Neuron (in vitro differentiated cells): ENCODE data around the gene SENP6.
"Not testable (repeated sequence)": the region's sequence is repeated elsewhere in the genome, so short reads cannot be mapped to it uniquely, and the experiment has no call there.

ENCODE experiments used
- H2AFZ ChIP-seq: one replicate; pipeline ENCODE4 v1.6.1; 2013; ENCODE audit warnings: low read depth, mild to moderate bottlenecking, inconsistent platforms, low read length, moderate library complexity
- H3K27me3 ChIP-seq: one replicate; pipeline ENCODE4 v1.6.1; 2013; ENCODE audit warnings: low read length; ENCODE audit not compliant: insufficient read depth
- H3K36me3 ChIP-seq: one replicate; pipeline ENCODE4 v1.6.1; 2013; ENCODE audit warnings: low read length; ENCODE audit not compliant: insufficient read depth
- H3K4me1 ChIP-seq: one replicate; pipeline ENCODE4 v1.6.1; 2013; ENCODE audit warnings: low read length; ENCODE audit not compliant: insufficient read depth
- H3K4me3 ChIP-seq: 2 replicates; pipeline ENCODE4 v1.5.1; 2013; ENCODE audit warnings: mild to moderate bottlenecking, low read length, moderate library complexity
- H3K9me3 ChIP-seq: one replicate; pipeline ENCODE4 v1.6.1; 2013; ENCODE audit warnings: low read length

The SENP6 gene

DNA sequence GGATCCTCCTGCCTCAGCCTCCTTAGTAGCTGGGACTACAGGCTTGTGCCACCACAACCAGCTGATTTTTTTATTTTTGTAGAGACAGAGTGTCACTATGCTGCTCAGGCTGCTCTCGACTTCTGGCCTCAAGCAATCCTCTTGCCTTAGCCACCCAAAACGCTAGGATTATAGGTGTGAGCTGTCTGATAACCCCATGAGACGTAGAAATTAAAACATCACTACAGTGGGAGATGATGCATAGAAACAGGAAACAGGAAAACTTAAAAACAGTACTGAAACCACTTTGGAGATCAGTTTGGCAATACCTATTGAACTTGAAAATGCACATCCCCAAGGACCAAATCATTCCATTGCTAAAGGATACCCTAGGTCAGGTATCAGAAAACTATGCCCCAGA, 10.8 kb downstream of the SENP6 start:
- Histone ChIP-seq H3K27me3 (no peaks in the 10 kb centered on the region), H3K4me3 (no peak overlapping the region), H3K9me3 (no peaks in the 10 kb centered on the region), H2AFZ (no peak overlapping the region), H3K36me3 (peaks cover under 1% of the 10 kb centered on the region), H3K4me1 (no peaks in the 10 kb centered on the region)

- H3K36me3 ChIP-seq = peaks cover 2% of the 10 kb centered on the region
- H3K4me3 ChIP-seq = no peak overlapping the region
- H3K4me1 ChIP-seq = no peaks in the 10 kb centered on the region
- H2AFZ ChIP-seq = no peak overlapping the region
- H3K9me3 ChIP-seq = no peaks in the 10 kb centered on the region
- no peaks in the 10 kb centered on the region for H3K27me3 ChIP-seq
Measured at GRCh38 chr6:75613056-75613501, 11.4 kb downstream of the SENP6 start.

GRCh38 chr6:75618437-75618836, 16.8 kb downstream of the SENP6 start:
- Histone ChIP-seq H3K36me3 (peaks cover 14% of the 10 kb centered on the region), H2AFZ (no peak overlapping the region), H3K4me1 (no peaks in the 10 kb centered on the region), H3K4me3 (no peak overlapping the region), H3K9me3 (peaks cover 4% of the 10 kb centered on the region), H3K27me3 (no peaks in the 10 kb centered on the region)

GRCh38 chr6:75619230-75619899, 17.7 kb downstream of the SENP6 start:
- H3K9me3 ChIP-seq = peaks cover 4% of the 10 kb centered on the region
- H3K4me3 ChIP-seq = no peak overlapping the region
- H3K4me1 ChIP-seq = no peaks in the 10 kb centered on the region
- H3K27me3 ChIP-seq = no peaks in the 10 kb centered on the region
- H3K36me3 ChIP-seq = peaks cover 20% of the 10 kb centered on the region
- H2AFZ ChIP-seq = no peak overlapping the region

GRCh38 chr6:75620381-75621304, 19.0 kb downstream of the SENP6 start:
- peaks cover 29% of the 10 kb centered on the region for H3K36me3 ChIP-seq
- H3K4me1 ChIP-seq = no peaks in the 10 kb centered on the region
- H3K27me3 ChIP-seq = no peaks in the 10 kb centered on the region
- H2AFZ ChIP-seq = no peak overlapping the region
- H3K9me3 ChIP-seq = peaks cover 4% of the 10 kb centered on the region
- no peak overlapping the region for H3K4me3 ChIP-seq

DNA sequence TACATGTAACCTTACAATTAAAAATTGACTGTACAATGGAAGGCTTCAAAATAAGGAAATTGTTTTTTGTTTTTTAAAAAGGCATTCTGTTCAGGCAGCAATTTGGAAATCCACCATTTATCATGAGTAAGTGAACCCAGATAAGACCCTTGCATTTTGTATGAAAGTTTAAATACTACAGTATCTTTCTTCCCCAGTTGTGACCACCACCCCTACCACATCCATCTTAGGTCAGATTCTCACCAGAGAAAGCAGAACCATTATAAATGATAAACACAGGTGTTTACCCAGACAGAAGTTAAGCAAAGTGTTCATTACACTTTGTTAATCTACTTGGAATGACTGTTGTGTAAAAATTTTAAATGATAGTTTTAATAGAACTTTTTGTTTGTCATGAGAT, 20.2 kb downstream of the SENP6 start:
- Histone ChIP-seq H3K36me3 (peaks cover 33% of the 10 kb centered on the region), H3K4me1 (no peaks in the 10 kb centered on the region), H3K9me3 (peaks cover 4% of the 10 kb centered on the region), H3K27me3 (no peaks in the 10 kb centered on the region), H3K4me3 (no peak overlapping the region), H2AFZ (no peak overlapping the region)

DNA sequence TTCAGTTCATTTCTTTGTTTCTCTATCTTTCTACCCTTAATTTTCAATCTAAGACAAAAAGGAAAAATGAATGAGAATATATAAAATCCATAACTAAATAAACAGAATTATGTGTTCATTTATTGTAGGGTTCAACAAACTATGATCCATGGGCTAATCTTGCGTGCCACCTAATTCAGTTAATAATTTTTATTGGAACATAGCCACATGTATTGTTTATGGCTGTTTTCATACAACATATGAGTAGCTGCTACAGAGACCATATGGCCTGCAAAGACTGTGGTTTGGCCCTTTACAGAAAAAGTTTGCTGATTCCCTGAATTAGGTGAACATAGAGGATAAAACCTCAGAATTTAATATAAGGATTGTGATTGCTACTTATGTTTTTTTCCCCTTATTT, 21.8 kb downstream of the SENP6 start:
- no peak overlapping the region for H2AFZ ChIP-seq
- peaks cover 2% of the 10 kb centered on the region for H3K9me3 ChIP-seq
- H3K36me3 ChIP-seq = peaks cover 42% of the 10 kb centered on the region
- no peak overlapping the region for H3K4me3 ChIP-seq
- H3K4me1 ChIP-seq = no peaks in the 10 kb centered on the region
- no peaks in the 10 kb centered on the region for H3K27me3 ChIP-seq

DNA sequence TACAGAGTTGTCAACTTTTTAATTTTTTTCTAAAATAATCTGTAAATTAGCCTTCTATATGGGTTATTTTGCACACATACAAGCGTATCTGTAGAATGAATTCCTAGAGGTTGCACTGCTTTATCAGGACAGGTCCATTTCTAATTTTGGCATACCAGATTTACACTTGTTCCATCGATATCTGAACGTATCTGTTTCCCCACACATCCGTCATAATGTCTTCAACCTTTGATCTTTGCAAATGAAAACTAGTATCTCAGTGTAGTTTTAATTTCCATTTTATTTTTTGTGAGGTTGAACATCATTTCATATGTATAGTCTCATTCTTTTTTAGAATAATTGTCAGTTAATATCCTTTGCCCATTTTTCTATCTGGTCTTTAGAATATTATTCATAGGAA, 22.7 kb downstream of the SENP6 start:
- H3K27me3 ChIP-seq = no peaks in the 10 kb centered on the region
- H3K4me1 ChIP-seq = no peaks in the 10 kb centered on the region
- H2AFZ ChIP-seq = no peak overlapping the region
- no peak overlapping the region for H3K4me3 ChIP-seq
- H3K9me3 ChIP-seq = no peaks in the 10 kb centered on the region
- H3K36me3 ChIP-seq = peaks cover 44% of the 10 kb centered on the region

DNA sequence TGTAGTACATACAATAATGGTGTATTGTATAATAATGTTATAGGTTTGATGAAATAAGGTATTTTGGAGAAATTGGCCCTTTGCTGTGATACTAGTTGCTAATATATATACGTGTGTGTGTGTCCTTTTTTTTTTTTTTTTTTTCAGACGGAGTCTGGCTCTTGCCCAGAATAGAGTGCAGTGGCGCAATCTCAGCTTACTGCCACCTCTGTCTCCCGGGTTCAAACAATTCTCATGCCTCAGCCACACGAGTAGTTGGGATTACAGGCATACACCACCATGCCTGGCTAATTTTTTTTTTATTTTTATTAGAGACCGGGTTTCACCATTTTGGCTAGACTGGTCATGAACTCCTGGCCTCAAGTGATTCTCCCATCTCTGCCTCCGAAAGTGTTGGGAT, 23.3 kb downstream of the SENP6 start:
- Histone ChIP-seq H3K4me3 (no peak overlapping the region), H3K27me3 (no peaks in the 10 kb centered on the region), H2AFZ (no peak overlapping the region), H3K4me1 (no peaks in the 10 kb centered on the region), H3K36me3 (peaks cover 49% of the 10 kb centered on the region), H3K9me3 (no peaks in the 10 kb centered on the region)

- H3K4me1 ChIP-seq = no peaks in the 10 kb centered on the region
- no peak overlapping the region for H2AFZ ChIP-seq
- H3K9me3 ChIP-seq = no peaks in the 10 kb centered on the region
- H3K36me3 ChIP-seq = peaks cover 60% of the 10 kb centered on the region
- H3K27me3 ChIP-seq = no peaks in the 10 kb centered on the region
- no peak overlapping the region for H3K4me3 ChIP-seq
Measured at GRCh38 chr6:75626561-75626960, 24.9 kb downstream of the SENP6 start.

DNA sequence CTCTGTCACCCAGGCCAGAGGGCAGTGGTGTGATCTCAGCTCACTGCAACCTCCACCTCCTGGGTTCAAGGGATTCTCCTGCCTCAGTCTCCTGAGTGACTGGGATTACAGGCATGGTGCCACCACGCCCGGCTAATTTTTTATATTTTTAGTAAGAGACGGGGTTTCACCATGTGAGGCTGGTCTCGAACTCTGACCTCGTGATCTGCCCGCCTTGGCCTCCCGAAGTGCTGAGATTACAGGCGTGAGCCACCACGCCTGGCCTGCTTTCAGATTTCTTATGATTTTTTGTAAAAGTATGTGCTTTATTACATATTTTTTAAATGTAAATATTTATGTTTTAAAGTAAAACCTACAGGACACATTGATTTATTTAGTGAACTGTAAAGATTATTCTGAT, 26.0 kb downstream of the SENP6 start:
- H3K27me3 ChIP-seq, H3K4me1 ChIP-seq, H3K9me3 ChIP-seq, H2AFZ ChIP-seq, H3K4me3 ChIP-seq: not testable (repeated sequence)
- peaks cover 63% of the 10 kb centered on the region for H3K36me3 ChIP-seq

GRCh38 chr6:75631859-75632635, 30.4 kb downstream of the SENP6 start:
- Histone ChIP-seq H2AFZ (no peak overlapping the region), H3K9me3 (no peaks in the 10 kb centered on the region), H3K36me3 (peaks cover 79% of the 10 kb centered on the region), H3K4me1 (no peaks in the 10 kb centered on the region), H3K27me3 (no peaks in the 10 kb centered on the region), H3K4me3 (no peak overlapping the region)

- Histone ChIP-seq H3K4me1 (no peaks in the 10 kb centered on the region), H3K27me3 (no peaks in the 10 kb centered on the region), H3K36me3 (peaks cover 73% of the 10 kb centered on the region), H3K4me3 (no peak overlapping the region), H2AFZ (no peak overlapping the region), H3K9me3 (no peaks in the 10 kb centered on the region)
Measured at GRCh38 chr6:75633045-75633444, 31.4 kb downstream of the SENP6 start.
